H1 (cell line): ENCODE data around the gene KHDRBS2. TPM values are rescaled to one million over a fixed set of nuclear protein-coding genes. Genes with fewer than 3 reads are reported as not detected.

Experiments
- CTCF ChIA-PET: fragments of 300-600 bp; sonication (Branson Sonifier 250); formaldehyde crosslinking; loops from one replicate; lab custom pipeline; 2021; ENCODE audit not compliant: partially characterized antibody; lab: Charles Lee
- POLR2A ChIA-PET: fragments of 300-600 bp; sonication (Branson Sonifier 250); formaldehyde crosslinking; loops from one replicate; lab custom pipeline; 2021; ENCODE audit warnings: inconsistent platforms; ENCODE audit not compliant: partially characterized antibody; lab: Charles Lee
- DNase-seq, 2 experiments: peaks; one replicate each; pipeline versions ENCODE4 v3.0.0 to v3.0.0-alpha.2; 2010 to 2022; ENCODE audit warnings: low spot score in 2 of 2, low read depth in 1 of 2, mixed read lengths in 1 of 2
- FAIRE-seq: peaks from 2 replicates; lab custom pipeline; 2011; peaks lifted over from hg19 to GRCh38; lab: Jason Lieb, UNC
- H2AFZ ChIP-seq: 2 replicates; pipeline ENCODE4 v1.8.1; 2012; ENCODE audit warnings: low read length, inconsistent platforms
- H2AK5ac ChIP-seq: 2 replicates; pipeline ENCODE4 v1.6.1; 2013; ENCODE audit warnings: low read depth, low read length
- H2BK120ac ChIP-seq: replicated peaks from 2 replicates; pipeline ENCODE3; 2013; ENCODE audit warnings: low read depth, low read length, inconsistent platforms
- H2BK12ac ChIP-seq: 2 replicates; pipeline ENCODE4 v1.6.1; 2013; ENCODE audit warnings: low read depth, low read length
- H2BK15ac ChIP-seq: 2 replicates; pipeline ENCODE4 v1.6.1; 2013; ENCODE audit warnings: low read length
- H2BK20ac ChIP-seq: 2 replicates; pipeline ENCODE4 v1.6.1; 2013; ENCODE audit warnings: low read length
- H2BK5ac ChIP-seq: 2 replicates; pipeline ENCODE4 v1.6.1; 2013; ENCODE audit warnings: low read depth, low read length
- H3K14ac ChIP-seq: 2 replicates; pipeline ENCODE4 v1.6.1; 2013; ENCODE audit warnings: inconsistent platforms; ENCODE audit not compliant: insufficient read length
- H3K18ac ChIP-seq: 2 replicates; pipeline ENCODE4 v1.6.1; 2013; ENCODE audit warnings: low read length; ENCODE audit errors: extremely low read depth
- H3K23ac ChIP-seq: 2 replicates; pipeline ENCODE4 v1.6.1; 2013; ENCODE audit warnings: inconsistent platforms; ENCODE audit not compliant: insufficient read length
- H3K23me2 ChIP-seq: 2 replicates; pipeline ENCODE4 v1.6.1; 2013; ENCODE audit warnings: low read depth, low read length
- H3K27ac ChIP-seq: 2 replicates; pipeline ENCODE4 v1.6.1; 2011; ENCODE audit warnings: low read depth, low read length, inconsistent platforms
- H3K27me3 ChIP-seq, 4 experiments: replicated peaks in 1 of 4; 1 replicate in 1 of 4; 2 replicates in 3 of 4; pipeline versions ENCODE4 v1.6.1 to v1.8.1; 2011 to 2013; ENCODE audit warnings: low read length in 3 of 4, mild to moderate bottlenecking in 3 of 4, inconsistent platforms in 2 of 4, mixed read lengths in 2 of 4, moderate library complexity in 1 of 4; ENCODE audit not compliant: control insufficient read depth in 3 of 4, insufficient read depth in 3 of 4; ENCODE audit errors: extremely low read depth in 1 of 4
- H3K36me3 ChIP-seq, 4 experiments: 2 replicates each; pipeline versions ENCODE4 v1.6.1 to v1.8.1; 2011 to 2013; ENCODE audit warnings: mild to moderate bottlenecking in 4 of 4, low read length in 3 of 4, moderate library complexity in 2 of 4, control low read depth in 1 of 4, inconsistent platforms in 1 of 4; ENCODE audit not compliant: insufficient read depth in 4 of 4, control insufficient read depth in 2 of 4
- H3K4ac ChIP-seq: replicated peaks from 2 replicates; pipeline ENCODE3; 2013; ENCODE audit warnings: low read length, low read depth, mixed read lengths, inconsistent platforms; ENCODE audit not compliant: insufficient read length
- H3K4me1 ChIP-seq, 4 experiments: replicated peaks in 1 of 4; 1 replicate in 1 of 4; 2 replicates in 3 of 4; pipeline versions ENCODE4 v1.6.1 to v1.8.1; 2011 to 2013; ENCODE audit warnings: low read length in 3 of 4, inconsistent platforms in 2 of 4, mixed read lengths in 1 of 4; ENCODE audit not compliant: insufficient read depth in 4 of 4, control insufficient read depth in 3 of 4
- H3K4me2 ChIP-seq, 2 experiments: 2 replicates each; pipeline versions ENCODE4 v1.6.1 to v1.8.1; 2011 to 2013; ENCODE audit warnings: low read depth in 2 of 2, low read length in 2 of 2, control low read depth in 1 of 2, inconsistent platforms in 1 of 2, mild to moderate bottlenecking in 1 of 2; ENCODE audit not compliant: insufficient read depth in 1 of 2
- H3K4me3 ChIP-seq, 4 experiments: fragments of 200-600, 300-600 bp in 1 of 4; sonication (generic), shearing (Covaris generic), sonication (Bioruptor Twin) in 1 of 4; 2 replicates each; pipeline versions ENCODE4 v1.5.1 to v1.8.1; 2011 to 2016; ENCODE audit warnings: low read length in 4 of 4, low read depth in 3 of 4, control low read depth in 2 of 4, inconsistent platforms in 2 of 4, mild to moderate bottlenecking in 2 of 4, mixed read lengths in 1 of 4, moderate library complexity in 1 of 4; ENCODE audit not compliant: insufficient read depth in 2 of 4; ENCODE audit errors: extremely low read depth in 1 of 4
- H3K56ac ChIP-seq: replicated peaks from 2 replicates; pipeline ENCODE3; 2013; ENCODE audit warnings: low read depth, mild to moderate bottlenecking, mixed read lengths, low read length, inconsistent platforms; ENCODE audit not compliant: insufficient read length
- H3K79me1 ChIP-seq: 2 replicates; pipeline ENCODE4 v1.6.1; 2013; ENCODE audit warnings: low read depth, low read length, control low read depth
- H3K79me2 ChIP-seq, 2 experiments: 2 replicates each; pipeline versions ENCODE4 v1.6.1 to v1.8.1; 2012 to 2013; ENCODE audit warnings: low read length in 2 of 2, mild to moderate bottlenecking in 2 of 2, inconsistent platforms in 1 of 2; ENCODE audit not compliant: insufficient read depth in 2 of 2, control insufficient read depth in 1 of 2
- H3K9ac ChIP-seq, 4 experiments: replicated peaks in 1 of 4; 1 replicate in 1 of 4; 2 replicates in 3 of 4; pipeline versions ENCODE4 v1.6.1 to v1.8.1; 2011 to 2013; ENCODE audit warnings: low read depth in 3 of 4, low read length in 3 of 4, control low read depth in 2 of 4, mild to moderate bottlenecking in 2 of 4, moderate library complexity in 2 of 4, inconsistent platforms in 1 of 4; ENCODE audit errors: extremely low read depth in 1 of 4
- H3K9me3 ChIP-seq, 2 experiments: 2 replicates each; pipeline versions ENCODE4 v1.6.1 to v1.8.1; 2012 to 2013; ENCODE audit warnings: mild to moderate bottlenecking in 2 of 2, moderate library complexity in 2 of 2, control low read depth in 1 of 2, inconsistent platforms in 1 of 2, low read depth in 1 of 2, low read length in 1 of 2, mixed read lengths in 1 of 2; ENCODE audit not compliant: insufficient read depth in 2 of 2
- H4K20me1 ChIP-seq, 2 experiments: replicated peaks in 1 of 2; 2 replicates each; pipeline versions ENCODE3 to v1.8.1; 2011 to 2013; ENCODE audit warnings: inconsistent platforms in 2 of 2, low read length in 2 of 2, mild to moderate bottlenecking in 1 of 2; ENCODE audit not compliant: insufficient read depth in 2 of 2, control insufficient read depth in 1 of 2
- H4K5ac ChIP-seq: 2 replicates; pipeline ENCODE4 v1.6.1; 2013; ENCODE audit warnings: low read length, low read depth, mixed read lengths, inconsistent platforms; ENCODE audit not compliant: insufficient read length
- H4K8ac ChIP-seq: 2 replicates; pipeline ENCODE4 v1.8.0; 2013; ENCODE audit warnings: mild to moderate bottlenecking, moderate library complexity, low read length, inconsistent platforms; ENCODE audit not compliant: insufficient read depth; ENCODE audit errors: extremely low read depth
- H4K91ac ChIP-seq: replicated peaks from 2 replicates; pipeline ENCODE3; 2013; ENCODE audit warnings: low read length, mixed read lengths, inconsistent platforms; ENCODE audit not compliant: insufficient read length
- BCL11A ChIP-seq, 2 experiments: IDR thresholded peaks; one replicate each; pipeline ENCODE4 v1.6.1; 2011; ENCODE audit warnings: low read depth in 2 of 2, low read length in 2 of 2, mild to moderate bottlenecking in 2 of 2
- CTCF ChIP-seq, 3 experiments: IDR thresholded peaks; 1 replicate in 2 of 3; 2 replicates in 1 of 3; pipeline versions ENCODE4 v1.5.1 to v1.6.1; 2011; ENCODE audit warnings: low read length in 3 of 3, mild to moderate bottlenecking in 3 of 3, inconsistent platforms in 2 of 3, low read depth in 1 of 3, moderate library complexity in 1 of 3; ENCODE audit not compliant: insufficient read depth in 1 of 3; ENCODE audit errors: control extremely low read depth in 1 of 3
- EP300 ChIP-seq, 2 experiments: IDR thresholded peaks; 1 replicate in 1 of 2; 2 replicates in 1 of 2; pipeline ENCODE4 v1.6.1; 2011 to 2012; ENCODE audit warnings: low read depth in 2 of 2, low read length in 2 of 2, mild to moderate bottlenecking in 2 of 2, borderline replicate concordance in 1 of 2, inconsistent platforms in 1 of 2, moderate library complexity in 1 of 2
- FOSL1 ChIP-seq: IDR thresholded peaks from 2 replicates; pipeline ENCODE4 v1.6.1; 2011; ENCODE audit warnings: mild to moderate bottlenecking, low read depth, low read length, moderate library complexity; ENCODE audit not compliant: insufficient read depth
- MAX ChIP-seq: IDR thresholded peaks from 2 replicates; pipeline ENCODE4 v1.6.1; 2012; ENCODE audit warnings: inconsistent platforms
- NRF1 ChIP-seq: IDR thresholded peaks from 2 replicates; pipeline ENCODE4 v1.6.1; 2011; ENCODE audit warnings: mild to moderate bottlenecking, low read depth, low read length, improper control_type of control experiment
- POLR2AphosphoS5 ChIP-seq: IDR thresholded peaks from 2 replicates; pipeline ENCODE4 v1.6.1; 2011; ENCODE audit warnings: low read depth, low read length
- WGBS, 2 experiments: shearing (Covaris generic) in 1 of 2; methylation state at CpG; one replicate each; pipeline versions ENCODE4 v1.1.6 to v1.1.7; 2013 to 2015; ENCODE audit warnings: low lambda C conversion rate in 2 of 2, mixed read lengths in 2 of 2, inconsistent platforms in 1 of 2, low coverage in 1 of 2, missing lambda C conversion rate in 1 of 2; ENCODE audit not compliant: insufficient replicate concordance in 2 of 2, insufficient coverage in 1 of 2, insufficient read length in 1 of 2; ENCODE audit errors: extremely low coverage in 1 of 2, missing lambda C conversion rate in 1 of 2; 5-methylcytosine and 5-hydroxymethylcytosine counted together
- polyA plus RNA-seq, 7 experiments: library from polyadenylated mRNA; depleted of rRNA in 3 of 7; stranded (reverse) in 5 of 7; unstranded in 2 of 7; fragments of >200 nt in 5 of 7; fragments of 200-250 nt in 2 of 7; gene quantifications; 1 replicate in 5 of 7; 2 replicates in 1 of 7; 4 replicates in 1 of 7; pipeline versions ENCODE4 v1.2.1 to v1.2.3, GENCODE V29; 2011 to 2013; ENCODE audit warnings: missing spikeins in 2 of 7, mixed read lengths in 2 of 7
- total RNA-seq: library from RNA; stranded (reverse); fragmentation: NEBNext Ultra II Directional; extraction: Animal tissue kit (Norgen Biotek cat#: 25700); gene quantifications from 2 replicates; pipeline ENCODE4 v1.2.1, GENCODE V29; 2021
- TF ChIP-seq, protein P1 (sequence below): IDR thresholded peaks from 2 replicates; pipeline ENCODE4 v1.6.1; 2011; ENCODE audit warnings: low read length, improper control_type of control experiment

KHDRBS2 gene
- total and polyA plus RNA-seq, 2 of the 8 experiments (the other 6 are each of a cell fraction or from before 2014, with no cell fraction given), result 5.2 to 7.7 TPM

DNA sequence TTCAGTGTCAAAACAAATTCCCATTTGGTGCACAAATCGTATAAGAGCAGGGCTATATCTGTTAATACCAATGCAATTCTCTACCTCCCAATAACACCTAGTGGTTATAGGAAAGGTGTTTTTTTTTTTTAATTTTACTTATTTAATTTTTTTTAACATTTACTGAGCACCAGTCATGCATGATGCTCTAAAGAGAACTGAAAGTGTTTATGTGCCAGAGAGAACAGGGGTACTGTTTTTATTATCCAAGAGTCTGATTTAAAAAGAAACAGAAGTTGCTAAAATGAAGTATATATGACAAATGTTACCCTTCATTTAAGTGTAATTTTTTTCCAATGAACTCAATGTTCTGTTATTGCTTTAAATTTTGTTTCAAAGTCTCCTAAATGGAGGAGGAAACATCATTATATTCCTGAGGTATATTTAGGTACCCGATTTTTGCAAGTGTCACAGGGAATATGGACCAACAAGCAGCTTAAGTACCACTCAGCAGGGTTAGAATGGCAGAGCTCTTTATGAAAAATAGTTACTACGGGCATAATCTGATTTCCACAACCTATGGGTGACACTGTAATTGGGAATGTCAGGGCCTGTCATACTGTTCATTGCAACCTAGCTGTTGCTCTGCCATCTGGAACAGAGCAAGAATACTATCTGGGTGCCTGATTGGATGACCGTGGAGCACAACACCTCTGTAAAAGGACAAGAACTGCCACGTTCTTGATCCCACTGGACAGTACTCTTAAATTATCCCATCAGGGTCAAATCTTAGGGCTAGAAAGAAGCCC, 195.4 kb downstream of the KHDRBS2 start:
- CTCF ChIA-PET, result no interaction called here
- DNase-seq, result no peak
- H2BK12ac ChIP-seq, result no peak overlapping the region
- TF ChIP-seq NRF1 (no peak), MAX (no peak), FOSL1 (no peak), EP300 (IDR thresholded peaks at IDR 0.05; ENCODE audit: borderline replicate concordance in 1 of 2, low read depth in 2 of 2, low read length in 2 of 2) (no peak), CTCF (IDR thresholded peaks at IDR 0.05; ENCODE audit: control extremely low read depth in 1 of 3, insufficient read depth in 1 of 3, low read depth in 1 of 3, low read length in 3 of 3) (no peak), POLR2AphosphoS5 (no peak), BCL11A (IDR thresholded peaks at IDR 0.05; ENCODE audit: low read depth in 2 of 2, low read length in 2 of 2) (no peak)
- TF ChIP-seq, protein P1, sequence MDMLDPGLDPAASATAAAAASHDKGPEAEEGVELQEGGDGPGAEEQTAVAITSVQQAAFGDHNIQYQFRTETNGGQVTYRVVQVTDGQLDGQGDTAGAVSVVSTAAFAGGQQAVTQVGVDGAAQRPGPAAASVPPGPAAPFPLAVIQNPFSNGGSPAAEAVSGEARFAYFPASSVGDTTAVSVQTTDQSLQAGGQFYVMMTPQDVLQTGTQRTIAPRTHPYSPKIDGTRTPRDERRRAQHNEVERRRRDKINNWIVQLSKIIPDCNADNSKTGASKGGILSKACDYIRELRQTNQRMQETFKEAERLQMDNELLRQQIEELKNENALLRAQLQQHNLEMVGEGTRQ, result no peak

More for the DNA sequence above, 195.4 kb downstream of the KHDRBS2 start:
- H2AFZ ChIP-seq, result no peak overlapping the region
- H3K4ac ChIP-seq, result no peak overlapping the region
- no peak overlapping the region for H2AK5ac ChIP-seq
- no peaks in the 10 kb centered on the region for H3K9me3 ChIP-seq
- H3K4me3 ChIP-seq, result no peak overlapping the region
- FAIRE-seq, result no peak
- 89% methylated on average over 5 of the region's 5 CpGs; no CpG with 5 or more reads in 1 of the 2 experiments for WGBS, 2 experiments
- H3K36me3 ChIP-seq, result no peaks in the 10 kb centered on the region
- H4K8ac ChIP-seq, result no peak overlapping the region
- no peak overlapping the region for H3K18ac ChIP-seq
- POLR2A ChIA-PET, result no interaction called here
- no peaks in the 10 kb centered on the region for H3K27me3 ChIP-seq
- no peak overlapping the region for H4K5ac ChIP-seq
- no peak overlapping the region for H3K27ac ChIP-seq
- no peaks in the 10 kb centered on the region for H3K4me1 ChIP-seq
- H4K20me1 ChIP-seq, result no peaks in the 10 kb centered on the region
- no peak overlapping the region for H2BK5ac ChIP-seq
- H3K9ac ChIP-seq, result no peak overlapping the region
- H4K91ac ChIP-seq, result no peak overlapping the region
- H3K79me1 ChIP-seq, result no peaks in the 10 kb centered on the region
- no peaks in the 10 kb centered on the region for H3K23me2 ChIP-seq
- H2BK120ac ChIP-seq, result no peak overlapping the region
- H3K23ac ChIP-seq, result no peak overlapping the region
- H3K14ac ChIP-seq, result no peak overlapping the region
- H3K4me2 ChIP-seq, result no peak overlapping the region
- H2BK20ac ChIP-seq, result no peak overlapping the region
- H2BK15ac ChIP-seq, result no peak overlapping the region
- no peaks in the 10 kb centered on the region for H3K79me2 ChIP-seq
- no peak overlapping the region for H3K56ac ChIP-seq
